Central memory CD8-positive, alpha-beta T cell (primary cell): ENCODE results near the gene SFMBT1.

Experiments
- ATAC-seq: fragments of 150-1000 bp; cut with Tn5 transposase; replicated peaks from 2 replicates; pipeline ENCODE4 v1.10.0; 2022; ENCODE audit warnings: mild to moderate bottlenecking, moderate FRiP score, moderate number of reproducible peaks; ENCODE audit not compliant: poor library complexity, severe bottlenecking; ENCODE audit errors: extremely low read depth
- DNase-seq, 2 donors: peaks; one replicate each; pipeline ENCODE4 v3.0.0; 2021; ENCODE audit warnings: low spot score in 2 of 2
- H3K27ac Mint-ChIP-seq: one replicate; pipeline ENCODE4 v1.8.0; 2022; ENCODE audit warnings: low read depth, mild to moderate bottlenecking, moderate library complexity, mixed read lengths
- H3K27me3 Mint-ChIP-seq: one replicate; pipeline ENCODE4 v1.8.0; 2022; ENCODE audit warnings: mixed read lengths
- H3K36me3 Mint-ChIP-seq: one replicate; pipeline ENCODE4 v1.8.0; 2022; ENCODE audit warnings: mild to moderate bottlenecking, moderate library complexity, mixed read lengths; ENCODE audit not compliant: insufficient read depth
- H3K4me1 Mint-ChIP-seq: one replicate; pipeline ENCODE4 v1.8.0; 2022; ENCODE audit warnings: mixed read lengths
- H3K4me3 Mint-ChIP-seq: one replicate; pipeline ENCODE4 v1.8.0; 2022; ENCODE audit warnings: mild to moderate bottlenecking, moderate library complexity, mixed read lengths
- H3K9me3 Mint-ChIP-seq: one replicate; pipeline ENCODE4 v1.8.0; 2022; ENCODE audit warnings: mixed read lengths

The SFMBT1 gene

DNA sequence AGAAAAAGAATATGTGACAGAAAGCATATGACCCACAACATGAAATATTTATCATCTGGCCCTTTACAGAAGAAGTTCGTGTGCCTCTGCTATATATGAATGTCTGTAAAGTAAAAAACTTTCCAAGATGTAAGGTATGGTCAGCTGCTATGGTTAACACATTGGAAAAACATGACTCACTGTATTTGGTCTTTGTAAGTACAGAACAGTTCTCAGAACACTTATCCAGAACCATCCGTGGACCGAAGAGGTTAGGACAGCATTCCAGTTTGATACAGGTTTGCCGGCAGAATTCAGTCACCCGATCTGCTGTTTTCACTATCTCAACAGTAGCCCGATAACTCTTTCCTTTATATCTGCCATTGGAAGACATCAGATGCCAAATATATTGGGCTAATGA is 135.1 kb downstream of the SFMBT1 start:
- Mint-ChIP-seq H3K27me3 (no peaks in the 10 kb centered on the region), H3K4me1 (no peaks in the 10 kb centered on the region), H3K36me3 (peaks cover 20% of the 10 kb centered on the region), H3K9me3 (no peaks in the 10 kb centered on the region), H3K4me3 (no peak overlapping the region), H3K27ac (no peak overlapping the region)
- ATAC-seq (no peak), DNase-seq (no peak)

DNA sequence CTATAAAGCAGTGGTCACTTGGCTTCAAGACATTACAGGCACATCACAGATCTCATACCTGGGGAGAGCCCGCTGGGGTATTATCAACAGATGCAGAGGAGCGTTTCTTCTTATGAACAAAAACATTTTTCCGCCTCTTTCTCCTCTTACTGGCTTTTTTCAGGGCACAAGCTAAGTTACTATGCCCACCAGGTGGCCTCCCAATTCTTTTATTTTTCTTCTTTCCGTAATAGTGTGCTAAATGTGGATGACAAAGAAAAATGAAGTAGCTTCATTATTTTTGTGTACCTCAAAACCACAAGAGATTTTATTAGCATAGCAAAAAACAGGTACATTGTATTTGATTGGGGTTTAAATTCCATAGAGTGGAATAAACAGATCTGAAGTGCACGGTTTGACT is 138.4 kb downstream of the SFMBT1 start:
- Mint-ChIP-seq H3K4me3 (no peak overlapping the region), H3K27me3 (no peaks in the 10 kb centered on the region), H3K4me1 (no peaks in the 10 kb centered on the region), H3K36me3 (peaks cover 17% of the 10 kb centered on the region), H3K27ac (no peak overlapping the region), H3K9me3 (no peaks in the 10 kb centered on the region)
- ATAC-seq (no peak), DNase-seq (no peak)

DNA sequence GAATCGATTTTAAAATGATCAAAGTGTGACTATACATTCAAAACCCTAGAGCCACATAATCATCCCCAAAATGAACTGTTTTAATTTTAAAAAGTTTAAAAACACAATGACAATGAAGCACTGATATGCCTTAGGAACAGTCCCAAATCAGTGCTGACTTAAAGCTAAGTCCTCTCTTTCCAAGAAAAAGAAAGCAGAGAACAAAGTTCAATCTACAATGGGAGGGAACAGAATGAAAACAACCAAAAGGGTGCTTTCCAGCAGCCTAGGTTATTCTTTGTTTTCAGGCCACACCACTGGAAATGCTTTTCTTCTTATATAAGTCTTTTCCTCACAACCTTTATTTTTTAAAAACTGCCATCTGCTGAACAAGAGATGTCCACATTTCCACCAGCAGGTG is 141.3 kb downstream of the SFMBT1 start:
- DNase-seq (no peak), ATAC-seq (no peak)
- Mint-ChIP-seq H3K9me3 (no peaks in the 10 kb centered on the region), H3K36me3 (peaks cover 17% of the 10 kb centered on the region), H3K27ac (no peak overlapping the region), H3K27me3 (no peaks in the 10 kb centered on the region), H3K4me3 (no peak overlapping the region), H3K4me1 (no peaks in the 10 kb centered on the region)

DNA sequence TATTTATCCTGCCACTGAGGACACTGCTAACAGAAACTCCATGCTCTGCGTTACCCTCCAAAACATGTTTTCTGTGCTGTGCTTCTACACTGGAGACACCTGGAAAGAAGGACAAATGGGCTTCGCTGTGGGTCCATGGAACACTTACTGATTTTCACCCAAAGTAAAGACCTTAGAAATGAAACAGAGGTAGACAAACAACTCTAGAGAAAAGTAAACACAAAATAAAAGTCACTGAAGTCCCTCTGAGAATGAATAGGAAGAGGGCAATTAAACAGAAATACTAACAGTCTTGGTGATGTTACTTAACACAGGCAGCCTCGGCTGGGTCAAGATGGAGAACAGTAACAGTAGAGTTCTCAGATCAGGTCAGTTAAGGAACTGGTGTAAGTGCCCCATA is 141.9 kb downstream of the SFMBT1 start:
- no peaks in the 10 kb centered on the region for H3K9me3 Mint-ChIP-seq
- no peak overlapping the region for H3K4me3 Mint-ChIP-seq
- H3K27ac Mint-ChIP-seq, result no peak overlapping the region
- DNase-seq (no peak), ATAC-seq (no peak)
- H3K36me3 Mint-ChIP-seq, result peaks cover 17% of the 10 kb centered on the region
- H3K4me1 Mint-ChIP-seq, result no peaks in the 10 kb centered on the region
- H3K27me3 Mint-ChIP-seq, result no peaks in the 10 kb centered on the region

DNA sequence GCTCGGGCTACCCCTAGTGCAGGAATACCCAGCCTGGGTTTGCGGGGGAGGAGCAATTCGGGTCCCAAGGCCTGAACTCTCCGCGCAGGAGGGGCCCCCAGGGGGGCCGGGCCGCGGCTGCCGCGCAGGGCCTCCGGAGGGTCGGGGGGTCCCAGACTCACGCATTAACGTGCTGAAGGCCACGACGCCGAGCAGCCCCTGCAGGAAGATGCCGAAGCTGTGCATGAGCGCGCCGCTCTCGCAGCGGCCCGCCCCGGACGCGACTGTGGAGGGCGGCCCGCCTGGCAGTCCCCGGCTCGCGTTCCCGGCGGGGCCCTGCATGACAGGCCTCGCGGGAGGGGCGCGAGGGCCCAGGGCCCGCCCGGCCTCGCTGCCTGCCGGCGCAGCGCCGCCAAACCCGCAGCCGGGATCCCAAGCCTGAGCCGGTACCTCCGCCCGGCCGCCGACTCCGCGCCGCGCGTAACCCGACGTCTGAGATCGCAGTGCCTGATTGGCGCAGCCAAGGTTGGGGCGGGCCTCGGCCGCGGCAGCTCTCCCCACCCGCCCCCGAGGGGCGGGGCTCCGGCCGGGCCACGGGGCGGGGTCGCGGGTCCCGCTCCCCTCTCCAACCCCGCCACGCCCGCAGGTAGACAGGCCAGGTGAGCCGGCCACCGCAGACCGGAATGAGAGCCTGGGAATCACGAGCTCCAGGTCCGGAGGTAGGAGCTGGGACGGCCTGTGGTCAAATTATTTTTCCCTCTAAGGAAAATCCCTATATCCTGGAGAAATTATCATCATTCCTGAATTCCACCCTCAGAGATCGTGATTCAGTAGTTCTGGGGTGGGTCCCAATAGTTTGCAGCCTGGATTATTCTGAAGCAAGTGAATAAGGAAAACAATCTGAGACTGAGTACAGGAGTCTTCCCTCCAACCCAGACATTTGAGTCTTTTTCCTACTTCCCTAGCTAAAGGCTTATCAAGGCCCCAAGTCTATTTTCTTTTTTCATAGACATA is 148.4 kb downstream of the SFMBT1 start, which contains the start of gene STIMATE:
Gene STIMATE (minus strand): TSS at position 419 of the 993 bp plus-strand sequence. CDS start 98 bp downstream, at position 321.
- H3K27ac Mint-ChIP-seq, result peak within 1 kb of the TSS; percentile 88
- peaks cover 46% of the 10 kb centered on the region for H3K4me1 Mint-ChIP-seq
- DNase-seq, result peak; percentile 74 to 78
- H3K27me3 Mint-ChIP-seq, result no peaks in the 10 kb centered on the region
- ATAC-seq, result peak; percentile 86
- peak within 1 kb of the TSS; percentile 91 for H3K4me3 Mint-ChIP-seq
- peaks cover 3% of the 10 kb centered on the region for H3K36me3 Mint-ChIP-seq
- no peaks in the 10 kb centered on the region for H3K9me3 Mint-ChIP-seq

DNA sequence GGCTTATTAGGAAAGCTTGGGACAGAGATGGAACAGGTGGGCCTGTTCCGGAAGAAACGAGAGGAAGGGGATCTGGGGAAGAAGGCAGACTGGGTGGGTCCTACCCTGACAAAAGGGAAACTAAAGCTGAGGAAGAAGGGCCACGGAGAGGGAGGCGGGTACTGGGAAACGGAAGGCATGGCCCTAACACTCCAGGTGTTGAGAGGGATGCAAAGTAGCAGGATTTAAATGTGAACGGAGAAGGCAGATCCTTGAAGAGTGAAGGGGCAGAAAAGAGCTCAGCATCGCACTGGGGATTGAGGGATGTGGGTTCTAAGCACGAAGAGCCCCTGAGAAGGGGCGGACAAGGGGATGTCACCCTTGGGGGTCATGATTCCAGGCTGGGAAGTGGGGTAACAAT is 149.3 kb downstream of the SFMBT1 start:
- peak overlapping the region; percentile 88 for H3K27ac Mint-ChIP-seq
- H3K4me1 Mint-ChIP-seq, result peaks cover 50% of the 10 kb centered on the region
- ATAC-seq (no peak), DNase-seq (no peak)
- H3K4me3 Mint-ChIP-seq, result peak overlapping the region; percentile 91
- H3K9me3 Mint-ChIP-seq, result no peaks in the 10 kb centered on the region
- H3K36me3 Mint-ChIP-seq, result peaks cover 3% of the 10 kb centered on the region
- no peaks in the 10 kb centered on the region for H3K27me3 Mint-ChIP-seq

DNA sequence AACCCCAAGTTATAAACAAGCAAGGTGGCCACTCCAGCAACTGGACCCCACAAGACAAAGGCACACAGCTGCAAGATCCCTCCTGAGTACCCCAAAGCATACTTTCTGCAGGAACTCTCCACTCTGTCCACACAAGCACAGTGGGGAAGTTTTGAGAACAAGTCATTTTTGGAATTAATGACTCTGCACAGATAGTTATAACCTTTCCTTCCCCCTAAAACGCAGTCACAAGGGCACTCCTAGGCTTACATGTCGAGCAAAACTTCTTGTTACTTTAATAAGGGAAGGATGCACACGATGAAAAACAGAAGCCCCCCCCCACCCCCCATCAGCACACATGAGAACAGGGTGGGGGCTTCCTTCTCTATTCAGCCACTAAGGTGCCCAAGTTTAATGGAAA is 149.7 kb downstream of the SFMBT1 start:
- H3K9me3 Mint-ChIP-seq, result no peaks in the 10 kb centered on the region
- peaks cover 55% of the 10 kb centered on the region for H3K4me1 Mint-ChIP-seq
- ATAC-seq, result no peak

DNA sequence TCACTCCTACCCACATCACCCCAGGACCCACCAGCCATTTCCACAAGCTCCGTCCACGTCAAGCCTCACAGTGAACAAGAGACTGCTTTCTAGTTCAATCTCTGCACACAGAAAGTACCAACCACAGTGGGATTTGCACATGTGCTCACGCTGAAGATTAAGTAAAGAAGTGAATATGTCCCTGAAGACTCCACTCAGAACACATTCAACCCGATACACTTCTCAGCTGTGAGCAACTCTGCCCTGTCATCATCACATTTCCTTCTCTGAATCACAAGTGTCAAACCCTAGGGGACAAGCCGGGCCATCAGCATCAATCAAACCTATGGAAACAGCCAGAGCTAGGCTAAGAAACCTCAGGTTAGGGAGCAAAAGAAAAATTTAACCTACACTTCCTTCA is 150.5 kb downstream of the SFMBT1 start:
- Mint-ChIP-seq H3K36me3 (peaks cover 3% of the 10 kb centered on the region), H3K27me3 (no peaks in the 10 kb centered on the region), H3K4me1 (peaks cover 62% of the 10 kb centered on the region), H3K4me3 (peak overlapping the region; percentile 91), H3K27ac (peak overlapping the region; percentile 88), H3K9me3 (no peaks in the 10 kb centered on the region)
- ATAC-seq (no peak), DNase-seq (no peak)

More for the DNA sequence above, 149.7 kb downstream of the SFMBT1 start:
- peaks cover 3% of the 10 kb centered on the region for H3K36me3 Mint-ChIP-seq
- DNase-seq, result no peak
- H3K27me3 Mint-ChIP-seq, result no peaks in the 10 kb centered on the region
- H3K27ac Mint-ChIP-seq, result peak overlapping the region; percentile 88
- peak overlapping the region; percentile 91 for H3K4me3 Mint-ChIP-seq

DNA sequence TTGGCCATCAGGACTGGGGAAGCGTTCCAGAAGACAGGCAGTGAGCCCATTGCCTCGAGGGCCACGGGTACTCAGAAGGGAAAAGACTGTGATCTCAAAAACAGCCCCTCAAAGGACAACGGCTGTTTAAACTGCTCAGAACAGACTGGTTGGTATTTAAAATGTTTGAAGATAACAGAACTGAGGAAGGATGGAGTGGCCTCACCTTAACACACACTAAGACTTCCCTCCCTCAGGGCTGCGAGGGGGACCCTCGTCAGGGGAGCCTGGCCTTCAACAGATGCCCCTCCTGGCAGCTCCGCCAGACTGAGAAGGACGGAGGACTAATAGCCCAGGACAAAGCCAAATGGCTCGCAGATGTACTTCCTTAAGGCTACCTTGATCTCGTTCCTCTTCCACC is 151.1 kb downstream of the SFMBT1 start:
- peaks cover 3% of the 10 kb centered on the region for H3K36me3 Mint-ChIP-seq
- H3K9me3 Mint-ChIP-seq, result no peaks in the 10 kb centered on the region
- no peaks in the 10 kb centered on the region for H3K27me3 Mint-ChIP-seq
- H3K4me1 Mint-ChIP-seq, result peaks cover 69% of the 10 kb centered on the region
- ATAC-seq (no peak), DNase-seq (no peak)
- H3K4me3 Mint-ChIP-seq, result peak overlapping the region; percentile 91
- peak overlapping the region; percentile 88 for H3K27ac Mint-ChIP-seq

DNA sequence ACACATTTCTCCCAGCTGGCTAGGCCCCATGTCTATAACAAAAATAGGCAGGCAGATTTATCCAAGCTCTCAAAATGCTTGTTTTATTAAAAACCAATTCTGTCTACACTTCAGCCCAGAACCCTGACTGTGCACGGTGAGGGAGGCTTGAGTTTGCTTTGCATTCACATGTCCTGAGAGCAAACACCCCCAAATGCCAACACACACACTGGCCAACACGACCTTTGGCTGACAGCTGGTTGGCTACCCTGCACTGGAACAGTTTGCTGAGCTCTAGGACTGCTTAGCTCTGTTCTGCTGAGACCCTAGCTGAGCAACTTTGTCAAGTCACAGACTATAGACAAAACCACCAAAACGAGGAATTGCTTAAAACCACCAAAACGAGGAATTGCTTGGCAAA is 152.2 kb downstream of the SFMBT1 start:
- Mint-ChIP-seq H3K4me3 (peak overlapping the region; percentile 79), H3K36me3 (peaks cover 3% of the 10 kb centered on the region), H3K4me1 (peaks cover 78% of the 10 kb centered on the region), H3K9me3 (no peaks in the 10 kb centered on the region), H3K27me3 (no peaks in the 10 kb centered on the region), H3K27ac (peak overlapping the region; percentile 90)
- ATAC-seq (no peak), DNase-seq (no peak)

DNA sequence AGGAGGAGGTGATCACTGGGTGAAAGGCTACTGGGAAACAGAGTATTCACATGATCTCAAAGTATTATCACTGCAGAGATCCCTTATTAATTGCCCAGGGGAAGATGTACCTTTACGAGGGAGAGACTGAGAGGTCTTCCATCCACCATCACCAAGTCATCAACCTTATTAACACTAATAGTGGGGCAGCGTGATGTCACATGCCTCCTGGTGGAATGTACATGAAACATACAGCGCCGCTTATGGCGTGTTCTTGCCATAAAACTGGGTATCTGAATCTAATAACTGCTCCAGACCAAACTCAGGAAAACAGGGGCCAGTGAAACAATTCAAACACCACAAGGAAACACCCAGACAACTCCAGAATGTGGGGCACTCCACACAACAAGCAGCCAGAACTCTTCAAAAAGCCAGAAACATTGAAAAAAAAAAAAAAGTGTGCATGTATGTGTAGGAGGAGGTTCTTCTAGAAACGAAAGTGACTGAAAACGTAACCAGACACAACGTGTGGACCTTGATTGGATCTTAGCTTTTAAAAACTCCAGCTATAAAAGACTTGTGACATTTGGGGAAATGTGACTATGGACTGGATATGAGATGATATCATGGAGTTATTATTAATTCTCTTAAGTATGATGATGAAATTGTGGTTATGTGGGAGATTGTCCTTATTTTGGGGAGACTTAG is 153.1 kb downstream of the SFMBT1 start:
- Mint-ChIP-seq H3K4me1 (peaks cover 79% of the 10 kb centered on the region), H3K9me3 (no peaks in the 10 kb centered on the region), H3K36me3 (peaks cover 3% of the 10 kb centered on the region), H3K27me3 (no peaks in the 10 kb centered on the region), H3K4me3 (peak overlapping the region; percentile 79), H3K27ac (peak overlapping the region; percentile 90)
- peak in 1 of 2 donors; percentile 19 for DNase-seq
- ATAC-seq, result peak; percentile 30

DNA sequence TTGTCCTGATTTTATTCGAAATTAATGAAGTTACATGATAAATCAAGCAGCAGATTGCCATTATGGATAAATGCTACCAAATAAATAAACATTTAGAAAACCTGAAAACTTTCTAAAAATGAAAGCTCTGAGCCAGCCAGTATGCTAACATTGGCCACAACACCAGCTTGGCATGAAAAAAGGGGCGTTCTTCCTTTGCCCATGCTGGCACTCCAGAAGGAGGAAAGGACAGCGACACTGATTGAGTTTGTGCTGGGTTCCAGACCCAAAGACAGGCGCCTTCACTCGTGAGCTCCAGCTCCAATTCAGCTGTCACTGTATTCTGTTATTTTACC is 153.6 kb downstream of the SFMBT1 start:
- Mint-ChIP-seq H3K4me1 (peaks cover 79% of the 10 kb centered on the region), H3K4me3 (peak overlapping the region; percentile 79), H3K27me3 (no peaks in the 10 kb centered on the region), H3K9me3 (no peaks in the 10 kb centered on the region), H3K27ac (peak overlapping the region; percentile 90), H3K36me3 (peaks cover 3% of the 10 kb centered on the region)
- ATAC-seq (no peak), DNase-seq (no peak)
